HepG2 (cell line): ENCODE results near the gene SLAMF8. TPM values are rescaled to one million over a fixed set of nuclear protein-coding genes. Genes with fewer than 3 reads are reported as not detected.

ENCODE experiments used
- ATAC-seq: fragments of 200-7000 bp; cut with Tn5 transposase; 3 replicates; pipeline ENCODE4 v1.9.1; 2020; ENCODE audit warnings: mild to moderate bottlenecking, moderate library complexity
- BruUV-seq: library from RNA; stranded (reverse); fragments of 400-500 nt; replicated peaks from 2 replicates; lab custom pipeline; 2021; lab: Mats Ljungman, UMichigan
- CTCF ChIA-PET: fragments of 300-600 bp; formaldehyde crosslinking; extraction: SDS; loops from one replicate; lab custom pipeline; 2021; ENCODE audit warnings: low total read pairs, inconsistent platforms, low intra/inter-chr PET ratio; lab: Yijun Ruan, JAX
- POLR2A ChIA-PET: fragments of 350-600 bp; sonication (Branson Sonifier 250); formaldehyde crosslinking; loops from one replicate; lab custom pipeline; 2020; ENCODE audit warnings: antibody characterized with exemption, inconsistent platforms; lab: Yijun Ruan, JAX
- DNase-seq: peaks from one replicate; pipeline ENCODE4 v3.0.0-alpha.2; 2015; ENCODE audit warnings: low spot score
- FAIRE-seq: peaks from 3 replicates; lab custom pipeline; 2011; peaks lifted over from hg19 to GRCh38; lab: Jason Lieb, UNC
- H2AFZ ChIP-seq: one replicate; pipeline ENCODE4 v1.6.1; 2011; ENCODE audit warnings: low read length, inconsistent platforms
- H3K27ac ChIP-seq: fragments of 300-600 bp; 3 replicates; pipeline ENCODE4 v1.8.0; 2011; ENCODE audit warnings: mixed run types, mild to moderate bottlenecking, mixed read lengths, low read length, inconsistent platforms; ENCODE audit not compliant: insufficient read depth; ENCODE audit errors: extremely low read length
- H3K27me3 ChIP-seq, 2 experiments: fragments of 200-600 bp in 1 of 2; 2 replicates in 1 of 2; 3 replicates in 1 of 2; pipeline versions ENCODE4 v1.6.0 to v1.8.0; 2011; ENCODE audit warnings: low read length in 2 of 2, mild to moderate bottlenecking in 2 of 2, moderate library complexity in 2 of 2, inconsistent platforms in 1 of 2; ENCODE audit not compliant: insufficient read depth in 2 of 2, control insufficient read depth in 1 of 2
- H3K36me3 ChIP-seq, 2 experiments: fragments of 200-600 bp in 1 of 2; replicated peaks in 1 of 2; 2 replicates in 1 of 2; 3 replicates in 1 of 2; pipeline versions ENCODE4 v1.5.1 to v1.8.0; 2011; ENCODE audit warnings: low read length in 2 of 2, inconsistent platforms in 1 of 2; ENCODE audit not compliant: insufficient read depth in 2 of 2, control insufficient read depth in 1 of 2
- H3K4me1 ChIP-seq: 2 replicates; pipeline ENCODE4 v1.5.1; 2012; ENCODE audit warnings: low read length, inconsistent platforms; ENCODE audit not compliant: insufficient read depth
- H3K4me2 ChIP-seq: 2 replicates; pipeline ENCODE4 v1.6.0; 2011; ENCODE audit warnings: low read depth, low read length, inconsistent platforms
- H3K4me3 ChIP-seq, 3 experiments: fragments of 200-600 bp in 1 of 3; sonication (generic), shearing (Covaris generic) in 1 of 3; replicated peaks in 1 of 3; 2 replicates each; pipeline ENCODE4 v1.5.1; 2011 to 2016; ENCODE audit warnings: low read length in 3 of 3, inconsistent platforms in 2 of 3, low read depth in 2 of 3, mild to moderate bottlenecking in 2 of 3, control low read depth in 1 of 3, mixed read lengths in 1 of 3; ENCODE audit not compliant: insufficient read depth in 1 of 3
- H3K79me2 ChIP-seq: one replicate; pipeline ENCODE4 v1.6.1; 2011; ENCODE audit warnings: low read length, inconsistent platforms; ENCODE audit not compliant: insufficient read depth
- H3K9ac ChIP-seq: 2 replicates; pipeline ENCODE4 v1.6.0; 2011; ENCODE audit warnings: mild to moderate bottlenecking, low read depth, low read length, inconsistent platforms; ENCODE audit not compliant: insufficient read depth
- H3K9me3 ChIP-seq: 2 replicates; pipeline ENCODE4 v1.5.1; 2012; ENCODE audit warnings: mild to moderate bottlenecking, low read length
- H4K20me1 ChIP-seq: 2 replicates; pipeline ENCODE4 v1.6.0; 2011; ENCODE audit warnings: inconsistent platforms, mild to moderate bottlenecking, low read length, moderate library complexity; ENCODE audit not compliant: insufficient read depth
- KLF15 ChIP-seq: sonication (generic); formaldehyde crosslinking; IDR thresholded peaks from 2 replicates; pipeline ENCODE4 v1.8.1; 2023; ENCODE audit warnings: borderline replicate concordance, mild to moderate bottlenecking, inconsistent platforms, missing genetic modification reagents, mixed read lengths
- MXI1 ChIP-seq: IDR thresholded peaks from 3 replicates; pipeline ENCODE4 v1.6.1; 2012; ENCODE audit warnings: low read depth, low read length, inconsistent platforms, borderline replicate concordance
- POLR2G ChIP-seq: fragments of 200-400 bp; formaldehyde crosslinking; IDR thresholded peaks from 2 replicates; pipeline ENCODE4 v1.6.1; 2018; ENCODE audit warnings: mild to moderate bottlenecking, low read depth, low read length, moderate library complexity
- TERF1 ChIP-seq: sonication (generic); formaldehyde crosslinking; IDR thresholded peaks from 2 replicates; pipeline ENCODE4 v1.8.0; 2022; ENCODE audit warnings: mild to moderate bottlenecking, missing genetic modification reagents, moderate library complexity
- ZBTB38 ChIP-seq: sonication (generic); formaldehyde crosslinking; IDR thresholded peaks from 2 replicates; pipeline ENCODE4 v1.5.1; 2020; ENCODE audit warnings: mild to moderate bottlenecking, missing genetic modification reagents
- ZFP1 ChIP-seq: IDR thresholded peaks from 2 replicates; pipeline ENCODE4 v1.6.1; 2016
- ZNF367 ChIP-seq: sonication (generic); formaldehyde crosslinking; IDR thresholded peaks from 2 replicates; pipeline ENCODE4 v1.4.0; 2020; ENCODE audit warnings: missing genetic modification reagents, borderline replicate concordance
- ZNF430 ChIP-seq: sonication (generic); formaldehyde crosslinking; IDR thresholded peaks from 2 replicates; pipeline ENCODE4 v1.9.0; 2021; ENCODE audit warnings: mild to moderate bottlenecking, missing genetic modification reagents
- ZNF710 ChIP-seq: sonication (generic); formaldehyde crosslinking; IDR thresholded peaks from 2 replicates; pipeline ENCODE4 v1.5.0; 2020; ENCODE audit warnings: mild to moderate bottlenecking, missing genetic modification reagents, borderline replicate concordance
- ZNF879 ChIP-seq: sonication (generic); formaldehyde crosslinking; IDR thresholded peaks from 2 replicates; pipeline ENCODE4 v1.8.1; 2023; ENCODE audit warnings: missing genetic modification reagents
- WGBS: methylation state at CpG from one replicate; pipeline ENCODE4 v1.1.6; 2017; ENCODE audit warnings: low lambda C conversion rate; 5-methylcytosine and 5-hydroxymethylcytosine counted together
- in situ Hi-C: cut with HindIII; loops from 2 replicates; pipeline ENCODE4 v1.10.0; 2017; ENCODE audit warnings: low pct_unique_long_range_greater_than_20kb; ENCODE audit not compliant: extremely low pct_ligation_motif_present
- intact Hi-C: fragments of 100-400 bp; cut with micrococcal nuclease; formaldehyde crosslinking; loops from one replicate; pipeline ENCODE4 v1.10.0; 2022; ENCODE audit not compliant: unreplicated experiment
- polyA plus RNA-seq, 8 experiments: library from polyadenylated mRNA; depleted of rRNA in 3 of 8; stranded (reverse) in 7 of 8; unstranded in 1 of 8; fragments of >200 nt; fragmentation: Illumina TruSeq in 4 of 8; extraction: Trizol in 4 of 8; gene quantifications; 2 replicates each; pipeline versions ENCODE4 v1.2.1 to v1.2.3, GENCODE V29; 2011 to 2016; ENCODE audit warnings: low read depth in 4 of 8, missing spikeins in 1 of 8, mixed read lengths in 1 of 8; ENCODE audit not compliant: insufficient read depth in 1 of 8
- total RNA-seq, 5 experiments: library from RNA; depleted of rRNA; stranded (reverse); fragments of >200 nt; fragmentation: Illumina TruSeq; extraction: Trizol; gene quantifications; 2 replicates each; pipeline ENCODE4 v1.2.3, GENCODE V29; 2016; ENCODE audit warnings: low read depth in 1 of 5

Gene SLAMF8
- total and polyA plus RNA-seq, 2 of the 13 experiments (the other 11 are each of a cell fraction or from before 2014, with no cell fraction given), result not detected

GRCh38 chr1:159873530-159874143, 47.0 kb downstream of the SLAMF8 start:
- H3K36me3 ChIP-seq, result no peaks in the 10 kb centered on the region
- no peak for TF ChIP-seq MXI1
- no peak for TF ChIP-seq ZNF879 (CRISPR knock-in tag)
- TF ChIP-seq POLR2G, result no peak
- TF ChIP-seq ZFP1 (CRISPR knock-in tag), result no peak
- TF ChIP-seq ZBTB38 (CRISPR knock-in tag), result no peak
- TF ChIP-seq, all 625 proteins: peak for 0
- no peak overlapping the region for H3K4me2 ChIP-seq
- no peaks in the 10 kb centered on the region for H3K79me2 ChIP-seq
- no peak for ATAC-seq
- intact Hi-C loops, result no loop called here
- no peak for DNase-seq
- no peak for FAIRE-seq
- no peak overlapping the region for H3K4me3 ChIP-seq
- BruUV-seq, result no TSS peak
- WGBS, result 26% methylated on average over 4 of the region's 4 CpGs
- no peaks in the 10 kb centered on the region for H3K9me3 ChIP-seq
- ChIA-PET CTCF (no interaction called here), POLR2A (no interaction called here)
- H3K27me3 ChIP-seq, result peaks cover 3 to 12% of the 10 kb centered on the region in 2 experiments; a peak in 4 of 5 replicates
- no peak overlapping the region for H2AFZ ChIP-seq
- H3K9ac ChIP-seq, result no peak overlapping the region
- no peak overlapping the region for H3K27ac ChIP-seq
- in situ Hi-C loops, result no loop called here
- H3K4me1 ChIP-seq, result no peaks in the 10 kb centered on the region
- no peaks in the 10 kb centered on the region for H4K20me1 ChIP-seq

- Histone ChIP-seq H3K9ac (no peak overlapping the region), H2AFZ (no peak overlapping the region), H3K4me2 (no peak overlapping the region), H3K27me3 (peaks cover 0 to 5% of the 10 kb centered on the region in 2 experiments; a peak in 3 of 5 replicates), H3K4me3 (no peak overlapping the region), H4K20me1 (no peaks in the 10 kb centered on the region), H3K4me1 (no peaks in the 10 kb centered on the region), H3K36me3 (no peaks in the 10 kb centered on the region), H3K9me3 (no peaks in the 10 kb centered on the region), H3K27ac (no peak overlapping the region), H3K79me2 (no peaks in the 10 kb centered on the region)
- ATAC-seq (no peak), FAIRE-seq (no peak), DNase-seq (no peak)
- BruUV-seq, result no TSS peak
- intact Hi-C loops (no loop called here), in situ Hi-C loops (no loop called here)
- 47% methylated on average over 6 of the region's 6 CpGs for WGBS
- ChIA-PET POLR2A (no interaction called here), CTCF (no interaction called here)
- TF ChIP-seq ZNF710 (CRISPR knock-in tag) (no peak), TERF1 (no peak), ZNF367 (CRISPR knock-in tag) (no peak), KLF15 (no peak), ZNF430 (no peak)
Observed at GRCh38 chr1:159877695-159878444, 51.2 kb downstream of the SLAMF8 start.
